H7 (cell line): Measurements from ENCODE around the gene WDR33. TPM values are rescaled to one million over a fixed set of nuclear protein-coding genes. Genes with fewer than 3 reads are reported as not detected.

ENCODE experiments used
- DNase-seq: peaks from one replicate; pipeline ENCODE4 v3.0.0; 2012
- H3K27me3 ChIP-seq: 2 replicates; pipeline ENCODE4 v1.6.0; 2011; ENCODE audit warnings: mild to moderate bottlenecking, low read length; ENCODE audit not compliant: control insufficient read depth, insufficient read depth
- H3K36me3 ChIP-seq: replicated peaks from 2 replicates; pipeline ENCODE4 v1.5.1; 2011; ENCODE audit warnings: low read length; ENCODE audit not compliant: control insufficient read depth, insufficient read depth
- H3K4me3 ChIP-seq: 2 replicates; pipeline ENCODE4 v1.5.1; 2011; ENCODE audit warnings: low read depth, mild to moderate bottlenecking, control low read depth, low read length, moderate library complexity; ENCODE audit not compliant: insufficient read depth
- total RNA-seq: library from RNA; depleted of rRNA; stranded (reverse); fragments of >200 nt; shearing (Covaris generic); gene quantifications from 2 replicates; pipeline ENCODE4 v1.2.3, GENCODE V29; 2014; rRNA removed

The WDR33 gene
- total RNA-seq, 1 experiment from 2014 or later, result 43.3 TPM

- no peaks in the 10 kb centered on the region for H3K36me3 ChIP-seq
- H3K27me3 ChIP-seq, result no peaks in the 10 kb centered on the region
- DNase-seq, result no peak
- no peak overlapping the region for H3K4me3 ChIP-seq
These were observed 157.4 kb downstream of the WDR33 start for GRCh38 chr2:127653421-127654083.

- no peak for DNase-seq
- Histone ChIP-seq H3K36me3 (no peaks in the 10 kb centered on the region), H3K4me3 (no peak overlapping the region), H3K27me3 (no peaks in the 10 kb centered on the region)
These were observed 158.1 kb downstream of the WDR33 start for GRCh38 chr2:127652786-127653357.

- no peaks in the 10 kb centered on the region for H3K36me3 ChIP-seq
- DNase-seq, result no peak
- no peak overlapping the region for H3K4me3 ChIP-seq
- no peaks in the 10 kb centered on the region for H3K27me3 ChIP-seq
These were observed 158.9 kb downstream of the WDR33 start for GRCh38 chr2:127651971-127652550.

- no peak for DNase-seq
- Histone ChIP-seq H3K27me3 (no peaks in the 10 kb centered on the region), H3K36me3 (no peaks in the 10 kb centered on the region), H3K4me3 (no peak overlapping the region)
These were observed 159.6 kb downstream of the WDR33 start for GRCh38 chr2:127651381-127651809.

Other genes with a start within 250 kb of the WDR33 start
- gene GPR17, start 165.0 kb downstream of the WDR33 start, total RNA-seq, result not detected in 2 replicates
- gene LIMS2, start 135.6 kb downstream of the WDR33 start, total RNA-seq, result 0.33 and 1.4 TPM in 2 replicates
- gene SFT2D3, start 109.7 kb downstream of the WDR33 start, total RNA-seq, result 10.5 and 13.4 TPM in 2 replicates
- 24.8 and 32.7 TPM in 2 replicates for gene POLR2D, start 47.0 kb upstream of the WDR33 start, total RNA-seq
- gene AMMECR1L, start 74.8 kb upstream of the WDR33 start, total RNA-seq, result 11.2 and 12.1 TPM in 2 replicates
- 23.0 and 23.3 TPM in 2 replicates for gene SAP130, start 216.9 kb upstream of the WDR33 start, total RNA-seq